HepG2 (cell line): ENCODE data around the gene B3GAT3. TPM values are rescaled to one million over a fixed set of nuclear protein-coding genes. Genes with fewer than 3 reads are reported as not detected.
A peak's percentile ranks its signal among the peaks of the same experiment; 100 is the strongest.

ENCODE experiments used
- AHDC1 ChIP-seq: sonication (generic); formaldehyde crosslinking; IDR thresholded peaks from 2 replicates; pipeline ENCODE4 v1.5.1; 2020; ENCODE audit warnings: mild to moderate bottlenecking, missing genetic modification reagents, borderline replicate concordance
- CEBPG ChIP-seq: IDR thresholded peaks from 2 replicates; pipeline ENCODE4 v1.6.1; 2016
- CENPX ChIP-seq: sonication (generic); formaldehyde crosslinking; IDR thresholded peaks from 2 replicates; pipeline ENCODE4 v1.9.0; 2021; ENCODE audit warnings: mild to moderate bottlenecking, missing genetic modification reagents, moderate library complexity
- EEA1 ChIP-seq: sonication (generic); formaldehyde crosslinking; IDR thresholded peaks from 2 replicates; pipeline ENCODE4 v1.5.1; 2020; ENCODE audit warnings: mild to moderate bottlenecking, missing genetic modification reagents, borderline replicate concordance
- GPBP1L1 ChIP-seq: sonication (generic); formaldehyde crosslinking; IDR thresholded peaks from 2 replicates; pipeline ENCODE4 v1.5.0; 2020; ENCODE audit warnings: mild to moderate bottlenecking, missing genetic modification reagents
- HMGA1 ChIP-seq: sonication (generic); formaldehyde crosslinking; conservative IDR thresholded peaks from 2 replicates; pipeline ENCODE4 v1.4.0; 2020; ENCODE audit warnings: missing genetic modification reagents
- HNRNPL ChIP-seq: fragments of 200-400 bp; formaldehyde crosslinking; IDR thresholded peaks from 2 replicates; pipeline ENCODE4 v1.6.1; 2017; ENCODE audit warnings: mild to moderate bottlenecking, low read depth, low read length
- LCORL ChIP-seq, 2 experiments: fragments of 450-650 bp in 1 of 2; sonication (generic) in 1 of 2; formaldehyde crosslinking in 1 of 2; IDR thresholded peaks; 2 replicates each; pipeline versions ENCODE4 v1.5.0 to v1.6.1; 2017 to 2020; ENCODE audit warnings: antibody characterized with exemption in 1 of 2, missing genetic modification reagents in 1 of 2
- NFE2L1 ChIP-seq: sonication (generic); formaldehyde crosslinking; IDR thresholded peaks from 2 replicates; pipeline ENCODE4 v1.4.0; 2020; ENCODE audit warnings: missing genetic modification reagents, mild to moderate bottlenecking, borderline replicate concordance
- RFXANK ChIP-seq: IDR thresholded peaks from 2 replicates; pipeline ENCODE4 v1.6.1; 2016
- RFXAP ChIP-seq: sonication (generic); formaldehyde crosslinking; IDR thresholded peaks from 2 replicates; pipeline ENCODE4 v1.4.0; 2020; ENCODE audit warnings: missing genetic modification reagents, borderline replicate concordance
- SAP130 ChIP-seq: IDR thresholded peaks from 2 replicates; pipeline ENCODE4 v1.6.1; 2016; ENCODE audit warnings: low read depth
- SRY ChIP-seq: sonication (generic); formaldehyde crosslinking; IDR thresholded peaks from 2 replicates; pipeline ENCODE4 v1.8.0; 2022; ENCODE audit warnings: mild to moderate bottlenecking, missing genetic modification reagents
- TSC22D2 ChIP-seq: sonication (generic); formaldehyde crosslinking; IDR thresholded peaks from 2 replicates; pipeline ENCODE4 v1.5.1; 2020; ENCODE audit warnings: missing genetic modification reagents, mild to moderate bottlenecking, borderline replicate concordance
- ZFP36 ChIP-seq: fragments of 150-350 bp; IDR thresholded peaks from 2 replicates; pipeline ENCODE4 v1.6.1; 2018; ENCODE audit warnings: borderline replicate concordance, low read length, low read depth; ENCODE audit not compliant: partially characterized antibody
- ZMAT3 ChIP-seq: sonication (generic); formaldehyde crosslinking; conservative IDR thresholded peaks from 2 replicates; pipeline ENCODE4 v1.7.0; 2021; ENCODE audit warnings: missing genetic modification reagents
- ZNF12 ChIP-seq: sonication (generic); formaldehyde crosslinking; IDR thresholded peaks from 2 replicates; pipeline ENCODE4 v1.5.0; 2020; ENCODE audit warnings: missing genetic modification reagents
- ZNF20 ChIP-seq: sonication (generic); formaldehyde crosslinking; IDR thresholded peaks from 2 replicates; pipeline ENCODE4 v1.4.0; 2020; ENCODE audit warnings: mild to moderate bottlenecking, moderate library complexity, missing genetic modification reagents
- ZNF776 ChIP-seq: sonication (generic); formaldehyde crosslinking; IDR thresholded peaks from 2 replicates; pipeline ENCODE4 v1.4.0; 2020; ENCODE audit warnings: mild to moderate bottlenecking, missing genetic modification reagents
- ZSCAN12 ChIP-seq: sonication (generic); formaldehyde crosslinking; IDR thresholded peaks from 2 replicates; pipeline ENCODE4 v1.9.0; 2021; ENCODE audit warnings: mild to moderate bottlenecking, missing genetic modification reagents
- ZSCAN20 ChIP-seq: sonication (generic); formaldehyde crosslinking; IDR thresholded peaks from 2 replicates; pipeline ENCODE4 v1.4.0; 2020; ENCODE audit warnings: missing genetic modification reagents, mild to moderate bottlenecking, borderline replicate concordance
- polyA plus RNA-seq, 8 experiments: library from polyadenylated mRNA; depleted of rRNA in 3 of 8; stranded (reverse) in 7 of 8; unstranded in 1 of 8; fragments of >200 nt; fragmentation: Illumina TruSeq in 4 of 8; extraction: Trizol in 4 of 8; gene quantifications; 2 replicates each; pipeline versions ENCODE4 v1.2.1 to v1.2.3, GENCODE V29; 2011 to 2016; ENCODE audit warnings: low read depth in 4 of 8, missing spikeins in 1 of 8, mixed read lengths in 1 of 8; ENCODE audit not compliant: insufficient read depth in 1 of 8
- total RNA-seq, 5 experiments: library from RNA; depleted of rRNA; stranded (reverse); fragments of >200 nt; fragmentation: Illumina TruSeq; extraction: Trizol; gene quantifications; 2 replicates each; pipeline ENCODE4 v1.2.3, GENCODE V29; 2016; ENCODE audit warnings: low read depth in 1 of 5
- TF ChIP-seq, protein P1 (sequence below): sonication (generic); formaldehyde crosslinking; IDR thresholded peaks from 2 replicates; pipeline ENCODE4 v1.8.0; 2023; ENCODE audit warnings: mild to moderate bottlenecking, missing genetic modification reagents

The B3GAT3 gene
- total and polyA plus RNA-seq, 2 of the 13 experiments (the other 11 are each of a cell fraction or from before 2014, with no cell fraction given), result 21.3 to 26.1 TPM

DNA sequence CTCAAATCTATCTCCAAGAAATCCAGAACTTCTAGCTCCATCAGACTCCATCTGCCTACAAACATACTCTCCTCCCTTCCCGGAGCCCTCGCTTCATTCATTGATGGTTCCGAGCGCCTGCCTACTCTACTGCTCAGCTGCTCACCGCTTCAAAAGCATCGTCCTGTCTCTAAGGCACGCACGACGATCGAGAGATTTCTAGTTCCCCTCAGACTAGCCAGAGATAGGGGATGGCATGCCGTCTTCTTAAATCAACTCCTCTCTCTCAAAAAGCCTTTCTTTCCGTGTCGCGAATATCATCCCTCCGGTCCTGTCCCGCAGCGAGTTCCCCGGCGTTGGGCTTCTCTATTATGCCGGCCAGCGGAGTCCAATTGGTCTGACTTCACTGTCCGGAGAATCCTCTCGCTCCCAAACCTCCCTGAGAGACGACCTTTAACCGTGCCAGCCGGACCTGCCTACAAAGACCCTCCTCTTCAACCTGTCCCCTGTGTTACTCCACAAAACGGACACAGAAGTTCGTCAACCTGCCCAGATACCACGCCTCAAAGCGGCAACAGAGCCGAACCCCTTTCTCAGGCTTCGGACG is 48.7 kb downstream of the B3GAT3 start (continued):
- no peak for TF ChIP-seq LCORL (IDR thresholded peaks at IDR 0.05)
- TF ChIP-seq LCORL (CRISPR knock-in tag; IDR thresholded peaks at IDR 0.05), result 0 out of 2 replicates have a peak, but pooled peaks have one; percentile 29
- no peak for TF ChIP-seq ZMAT3
- TF ChIP-seq ZNF12 (CRISPR knock-in tag), result no peak
- no peak for TF ChIP-seq NFE2L1
- 0 out of 2 replicates have a peak, but pooled peaks have one; percentile 41 for TF ChIP-seq ZSCAN20 (CRISPR knock-in tag)
- TF ChIP-seq HNRNPL, result no peak
- 0 out of 2 replicates have a peak, but pooled peaks have one; percentile 3 for TF ChIP-seq RFXANK (CRISPR knock-in tag)
- 0 out of 2 replicates have a peak, but pooled peaks have one; percentile 6 for TF ChIP-seq RFXAP
- no peak for TF ChIP-seq CENPX (CRISPR knock-in tag)
- TF ChIP-seq HMGA1 (CRISPR knock-in tag), result no peak
- TF ChIP-seq ZFP36, result no peak
- no peak for TF ChIP-seq ZNF776 (CRISPR knock-in tag)
- TF ChIP-seq EEA1 (CRISPR knock-in tag), result peak; percentile 74; the same call in 1 of the 2 replicates
- no peak for TF ChIP-seq CEBPG (CRISPR knock-in tag)
- no peak for TF ChIP-seq AHDC1 (CRISPR knock-in tag)
- TF ChIP-seq SRY (CRISPR knock-in tag), result no peak
- no peak for TF ChIP-seq ZNF20 (CRISPR knock-in tag)
- no peak for TF ChIP-seq TSC22D2 (CRISPR knock-in tag)
- TF ChIP-seq, protein P1, sequence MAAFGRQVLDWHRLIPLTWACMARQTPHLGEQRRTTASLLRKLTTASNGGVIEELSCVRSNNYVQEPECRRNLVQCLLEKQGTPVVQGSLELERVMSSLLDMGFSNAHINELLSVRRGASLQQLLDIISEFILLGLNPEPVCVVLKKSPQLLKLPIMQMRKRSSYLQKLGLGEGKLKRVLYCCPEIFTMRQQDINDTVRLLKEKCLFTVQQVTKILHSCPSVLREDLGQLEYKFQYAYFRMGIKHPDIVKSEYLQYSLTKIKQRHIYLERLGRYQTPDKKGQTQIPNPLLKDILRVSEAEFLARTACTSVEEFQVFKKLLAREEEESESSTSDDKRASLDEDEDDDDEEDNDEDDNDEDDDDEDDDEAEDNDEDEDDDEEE (CRISPR knock-in tag), result peak; percentile 46; the same call in 1 of the 2 replicates
- no peak for TF ChIP-seq SAP130 (CRISPR knock-in tag)
- TF ChIP-seq GPBP1L1 (CRISPR knock-in tag), result no peak
- no peak for TF ChIP-seq ZSCAN12 (CRISPR knock-in tag)
